DND-41 (cell line): ENCODE data around the gene KCTD11.

ENCODE experiments used
- EZH2 ChIP-seq: IDR thresholded peaks from 3 replicates; pipeline ENCODE4 v1.6.1; 2012; ENCODE audit warnings: borderline replicate concordance, low read depth, mild to moderate bottlenecking, moderate library complexity, low read length, inconsistent platforms; ENCODE audit not compliant: severe bottlenecking
- TF ChIP-seq, protein P1 (sequence below): IDR thresholded peaks from 2 replicates; pipeline ENCODE4 v1.5.1; 2012; ENCODE audit warnings: borderline replicate concordance, low read length, moderate library complexity, mild to moderate bottlenecking; ENCODE audit not compliant: poor library complexity, severe bottlenecking; ENCODE audit errors: extremely low read depth

GRCh38 chr17:7383371-7383741, 31.4 kb downstream of the KCTD11 start:
- TF ChIP-seq, protein P1, sequence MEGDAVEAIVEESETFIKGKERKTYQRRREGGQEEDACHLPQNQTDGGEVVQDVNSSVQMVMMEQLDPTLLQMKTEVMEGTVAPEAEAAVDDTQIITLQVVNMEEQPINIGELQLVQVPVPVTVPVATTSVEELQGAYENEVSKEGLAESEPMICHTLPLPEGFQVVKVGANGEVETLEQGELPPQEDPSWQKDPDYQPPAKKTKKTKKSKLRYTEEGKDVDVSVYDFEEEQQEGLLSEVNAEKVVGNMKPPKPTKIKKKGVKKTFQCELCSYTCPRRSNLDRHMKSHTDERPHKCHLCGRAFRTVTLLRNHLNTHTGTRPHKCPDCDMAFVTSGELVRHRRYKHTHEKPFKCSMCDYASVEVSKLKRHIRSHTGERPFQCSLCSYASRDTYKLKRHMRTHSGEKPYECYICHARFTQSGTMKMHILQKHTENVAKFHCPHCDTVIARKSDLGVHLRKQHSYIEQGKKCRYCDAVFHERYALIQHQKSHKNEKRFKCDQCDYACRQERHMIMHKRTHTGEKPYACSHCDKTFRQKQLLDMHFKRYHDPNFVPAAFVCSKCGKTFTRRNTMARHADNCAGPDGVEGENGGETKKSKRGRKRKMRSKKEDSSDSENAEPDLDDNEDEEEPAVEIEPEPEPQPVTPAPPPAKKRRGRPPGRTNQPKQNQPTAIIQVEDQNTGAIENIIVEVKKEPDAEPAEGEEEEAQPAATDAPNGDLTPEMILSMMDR = no peak
- no peak for TF ChIP-seq EZH2
